Breast epithelium (tissue), 4 donors: Measurements from ENCODE around the gene CKAP4. TPM values are rescaled to one million over a fixed set of nuclear protein-coding genes. Genes with fewer than 3 reads are reported as not detected.

Experiments used
- DNase-seq, 2 donors: peaks; one replicate each; pipeline ENCODE4 v3.0.0-alpha.2; 2019; ENCODE audit warnings: low spot score in 2 of 2
- H3K27ac ChIP-seq, 2 donors: fragments of 200-600 bp; sonication (generic) in 1 of 2; one replicate each; pipeline ENCODE4 v1.5.1; 2016 to 2019; ENCODE audit warnings: mild to moderate bottlenecking in 1 of 2
- H3K27me3 ChIP-seq, 2 donors: fragments of 200-600 bp; sonication (generic) in 1 of 2; one replicate each; pipeline versions ENCODE4 v1.5.1 to v1.6.0; 2017 to 2019; ENCODE audit warnings: control low read depth in 1 of 2, mild to moderate bottlenecking in 1 of 2
- H3K36me3 ChIP-seq: fragments of 200-600 bp; one replicate; pipeline ENCODE4 v1.5.1; 2019
- H3K4me1 ChIP-seq, 2 donors: fragments of 200-600 bp; sonication (generic); one replicate each; pipeline ENCODE4 v1.5.1; 2016 to 2019; ENCODE audit warnings: control low read depth in 1 of 2
- H3K4me3 ChIP-seq, 3 donors: fragments of 200-600 bp; sonication (generic); 1 replicate in 2 of 3; 2 replicates in 1 of 3; pipeline ENCODE4 v1.5.1; 2016 to 2019; ENCODE audit warnings: mild to moderate bottlenecking in 3 of 3, moderate library complexity in 2 of 3
- H3K9me3 ChIP-seq, 2 donors: fragments of 200-600 bp; sonication (generic) in 1 of 2; one replicate each; pipeline ENCODE4 v1.5.1; 2016 to 2019; ENCODE audit warnings: control low read depth in 1 of 2
- CTCF ChIP-seq, 3 donors: fragments of 450-650 bp; IDR thresholded peaks; one replicate each; pipeline ENCODE4 v1.5.1; 2016 to 2017; ENCODE audit warnings: antibody characterized with exemption in 3 of 3, mild to moderate bottlenecking in 3 of 3, moderate library complexity in 3 of 3
- POLR2A ChIP-seq: fragments of 450-650 bp; IDR thresholded peaks from one replicate; pipeline ENCODE4 v1.6.1; 2016; ENCODE audit warnings: antibody characterized with exemption, mild to moderate bottlenecking, moderate library complexity
- POLR2AphosphoS5 ChIP-seq, 3 donors: sonication (generic); formaldehyde crosslinking; IDR thresholded peaks; one replicate each; pipeline ENCODE4 v1.6.1; 2017; ENCODE audit warnings: antibody characterized with exemption in 3 of 3
- intact Hi-C: fragments of 100-400 bp; cut with DNase I; formaldehyde crosslinking; loops from one replicate; pipeline ENCODE4 v1.15.1; 2023; ENCODE audit warnings: low total_unique reads
- total RNA-seq, 3 donors: library from RNA; depleted of rRNA; stranded (reverse); fragments of >200 nt; gene quantifications; one replicate each; pipeline ENCODE4 v1.1.0, GENCODE V29; 2016

Gene CKAP4
- total RNA-seq, 3 donors from 2014 or later = 22.0 to 39.3 (median 30.9) TPM

GRCh38 chr12:106192659-106193393 is 55.0 kb downstream of the CKAP4 start:
- Histone ChIP-seq H3K4me3 (no peak overlapping the region), H3K27me3 (no peaks in the 10 kb centered on the region), H3K9me3 (no peaks in the 10 kb centered on the region), H3K27ac (peak overlapping the region in 1 of 2 donors; percentile 35), H3K4me1 (no peaks in the 10 kb centered on the region), H3K36me3 (no peaks in the 10 kb centered on the region)
- DNase-seq = no peak
- intact Hi-C loops = no loop called here
- no peak for TF ChIP-seq POLR2A

GRCh38 chr12:106190581-106190980 is 57.2 kb downstream of the CKAP4 start:
- Histone ChIP-seq H3K4me1 (no peaks in the 10 kb centered on the region), H3K9me3 (no peaks in the 10 kb centered on the region), H3K27ac (no peak overlapping the region)

GRCh38 chr12:106189341-106189740 is 58.5 kb downstream of the CKAP4 start:
- Histone ChIP-seq H3K4me1 (no peaks in the 10 kb centered on the region), H3K4me3 (no peak overlapping the region), H3K36me3 (no peaks in the 10 kb centered on the region), H3K9me3 (no peaks in the 10 kb centered on the region), H3K27ac (peak overlapping the region in 1 of 2 donors; percentile 61), H3K27me3 (no peaks in the 10 kb centered on the region)
- DNase-seq = no peak
- TF ChIP-seq CTCF (IDR thresholded peaks at IDR 0.05) (no peak), POLR2AphosphoS5 (IDR thresholded peaks at IDR 0.05) (no peak)
- intact Hi-C loops = no loop called here

More at GRCh38 chr12:106190581-106190980, 57.2 kb downstream of the CKAP4 start:
- TF ChIP-seq POLR2A = no peak
- TF ChIP-seq CTCF (IDR thresholded peaks at IDR 0.05) = no peak
- TF ChIP-seq POLR2AphosphoS5 (IDR thresholded peaks at IDR 0.05) = no peak
- H3K27me3 ChIP-seq = no peaks in the 10 kb centered on the region
- intact Hi-C loops = no loop called here
- DNase-seq = no peak
- no peak overlapping the region for H3K4me3 ChIP-seq
- no peaks in the 10 kb centered on the region for H3K36me3 ChIP-seq

- H3K27ac ChIP-seq = peak overlapping the region in 1 of 2 donors; percentile 19
- no peak for DNase-seq
- no peaks in the 10 kb centered on the region for H3K36me3 ChIP-seq
- no peaks in the 10 kb centered on the region for H3K4me1 ChIP-seq
- H3K4me3 ChIP-seq = no peak overlapping the region
- intact Hi-C loops = no loop called here
- H3K9me3 ChIP-seq = no peaks in the 10 kb centered on the region
- no peak for TF ChIP-seq POLR2A
- H3K27me3 ChIP-seq = no peaks in the 10 kb centered on the region
These were observed 59.6 kb downstream of the CKAP4 start for GRCh38 chr12:106188256-106188655.

Other genes starting within 250 kb of the CKAP4 start
- 10 to 100 TPM in 2 of 3 donors, 1 to 10 TPM in 1; 6.0 to 20.2 (median 13.1) TPM for gene NUAK1, start 109.1 kb downstream of the CKAP4 start, total RNA-seq
- gene TCP11L2, start 54.7 kb upstream of the CKAP4 start, total RNA-seq = 10 to 100 TPM; 31.2 to 53.7 (median 35.4) TPM
- 1 to 10 TPM; 7.0 to 9.8 (median 9.2) TPM for gene POLR3B, start 109.7 kb upstream of the CKAP4 start, total RNA-seq